NT2/D1 (cell line): Measurements from ENCODE around the gene NOC2L.
"Not testable (repeated sequence)": the region's sequence is repeated elsewhere in the genome, so short reads cannot be mapped to it uniquely, and the experiment has no call there.

Experiments used
- DNase-seq: peaks from one replicate; pipeline ENCODE4 v3.0.0-alpha.2; 2011; ENCODE audit warnings: low read depth, low spot score
- H3K27me3 ChIP-seq: 2 replicates; pipeline ENCODE4 v1.6.0; 2011; ENCODE audit warnings: mild to moderate bottlenecking; ENCODE audit not compliant: insufficient read length, insufficient read depth
- H3K36me3 ChIP-seq: 2 replicates; pipeline ENCODE4 v1.6.1; 2011; ENCODE audit warnings: mild to moderate bottlenecking, low read length, mixed read lengths; ENCODE audit not compliant: insufficient read depth, insufficient read length
- H3K4me1 ChIP-seq: 2 replicates; pipeline ENCODE4 v1.5.1; 2011; ENCODE audit not compliant: insufficient read depth, insufficient read length
- H3K4me3 ChIP-seq: 2 replicates; pipeline ENCODE4 v1.5.1; 2011; ENCODE audit warnings: low read depth; ENCODE audit not compliant: insufficient read length
- H3K9ac ChIP-seq: 2 replicates; pipeline ENCODE4 v1.6.0; 2011; ENCODE audit warnings: low read depth; ENCODE audit not compliant: insufficient read length
- H3K9me3 ChIP-seq: 2 replicates; pipeline ENCODE4 v1.5.1; 2011; ENCODE audit warnings: mild to moderate bottlenecking, low read length; ENCODE audit not compliant: insufficient read depth
- SUZ12 ChIP-seq: IDR thresholded peaks from 2 replicates; pipeline ENCODE4 v1.6.1; 2011; ENCODE audit not compliant: insufficient read length, insufficient read depth; ENCODE audit errors: extremely low read depth
- YY1 ChIP-seq: IDR thresholded peaks from 2 replicates; pipeline ENCODE4 v1.6.1; 2011; ENCODE audit not compliant: insufficient read length, insufficient read depth
- ZNF274 ChIP-seq: IDR thresholded peaks from 2 replicates; pipeline ENCODE4 v1.6.1; 2011; ENCODE audit warnings: mild to moderate bottlenecking, low read depth, low read length

Gene NOC2L

DNA sequence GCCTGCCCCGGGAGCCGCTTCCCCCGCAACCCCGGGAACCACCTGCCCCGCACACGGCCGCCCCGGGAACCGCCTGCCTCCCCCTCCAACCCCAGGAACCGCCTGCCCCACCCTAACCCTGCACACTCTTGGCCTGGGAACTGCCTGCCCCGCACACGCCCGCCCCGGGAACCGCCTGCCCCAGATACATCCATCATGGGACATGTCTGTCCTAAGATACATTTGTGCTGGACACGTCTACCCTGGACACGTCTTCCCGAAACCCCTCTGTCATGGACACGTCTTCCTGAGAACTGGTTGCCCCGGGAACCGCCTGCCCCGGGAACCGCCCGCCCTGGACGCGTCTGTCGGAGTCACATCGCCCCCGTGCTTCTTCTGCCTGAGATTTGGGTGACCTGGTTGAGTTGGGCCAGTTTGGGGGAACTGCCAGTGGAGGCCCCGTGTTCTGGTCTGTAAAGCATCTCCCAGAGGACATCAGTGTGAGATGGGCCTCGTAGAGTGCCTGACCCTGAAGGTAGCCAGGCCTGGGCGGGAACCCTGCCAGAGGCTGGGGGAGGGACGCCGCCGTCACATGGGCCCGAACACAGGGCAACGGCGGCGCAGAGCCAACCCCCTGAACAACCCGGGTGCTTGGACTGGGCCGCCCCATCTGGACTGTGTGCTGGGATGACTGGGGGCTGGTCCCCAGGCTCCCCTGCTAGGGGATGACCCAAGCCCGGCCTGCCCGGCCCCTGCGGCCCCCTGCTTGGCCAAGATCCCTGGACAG, 19.2 kb upstream of the NOC2L start:
- Histone ChIP-seq H3K36me3 (no peaks in the 10 kb centered on the region), H3K4me3 (no peak overlapping the region), H3K4me1 (peaks cover 2% of the 10 kb centered on the region), H3K9me3 (no peaks in the 10 kb centered on the region), H3K9ac (no peak overlapping the region), H3K27me3 (peaks cover 11% of the 10 kb centered on the region)
- no peak for DNase-seq
- TF ChIP-seq SUZ12 (no peak), YY1 (no peak), ZNF274 (no peak)

DNA sequence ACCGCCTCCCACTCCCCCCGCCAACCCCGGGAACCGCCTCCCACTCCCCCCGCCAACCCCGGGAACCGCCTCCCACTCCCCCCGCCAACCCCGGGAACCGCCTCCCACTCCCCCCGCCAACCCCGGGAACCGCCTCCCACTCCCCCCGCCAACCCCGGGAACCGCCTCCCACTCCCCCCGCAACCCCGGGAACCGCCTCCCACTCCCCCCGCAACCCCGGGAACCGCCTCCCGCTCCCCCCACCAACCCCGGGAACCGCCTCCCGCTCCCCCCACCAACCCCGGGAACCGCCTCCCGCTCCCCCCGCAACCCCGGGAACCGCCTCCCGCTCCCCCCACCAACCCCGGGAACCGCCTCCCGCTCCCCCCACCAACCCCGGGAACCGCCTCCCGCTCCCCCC, 17.7 kb upstream of the NOC2L start:
- H3K4me3 ChIP-seq, H3K36me3 ChIP-seq, H3K9me3 ChIP-seq, H3K4me1 ChIP-seq, H3K27me3 ChIP-seq, DNase-seq, H3K9ac ChIP-seq: not testable (repeated sequence)

DNA sequence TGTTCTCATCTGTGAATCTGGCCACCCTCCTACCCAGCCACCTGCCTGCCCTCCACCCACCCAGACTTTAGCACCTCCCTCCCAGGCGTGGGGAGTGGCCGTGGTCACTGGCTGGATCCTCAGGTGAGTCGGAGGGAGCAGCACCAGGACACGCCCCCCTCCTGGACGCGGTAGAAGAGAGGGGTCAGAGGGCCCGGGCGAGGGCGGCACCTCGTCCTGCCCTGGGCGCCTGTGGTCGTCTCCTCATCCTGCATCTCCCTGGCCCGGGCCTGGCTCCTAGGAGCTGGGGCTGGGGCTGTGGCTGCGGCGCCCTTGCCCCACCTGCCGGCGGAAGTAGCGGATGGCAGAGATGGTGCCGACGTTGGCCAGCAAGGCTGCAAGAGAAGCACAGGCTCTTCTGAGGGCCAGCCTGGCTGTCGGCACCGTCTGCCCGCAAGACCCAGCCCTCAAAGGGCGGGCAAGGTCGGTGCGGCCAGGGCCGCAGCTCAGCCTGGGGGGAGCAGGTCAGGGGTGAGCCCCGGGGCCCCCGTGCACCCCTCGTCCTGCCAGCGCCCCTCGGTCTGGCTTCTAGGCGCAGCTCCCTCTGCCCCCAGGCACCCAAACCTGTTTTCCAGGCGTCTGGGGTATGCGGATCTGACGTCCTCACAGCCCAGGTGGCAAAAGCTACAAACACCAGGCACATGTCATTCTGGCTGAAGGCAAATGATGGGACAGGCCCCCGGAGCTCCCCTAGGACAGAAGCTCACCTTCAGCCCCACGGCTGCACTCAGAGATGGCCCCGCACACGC, 17.0 kb upstream of the NOC2L start:
- DNase-seq, result no peak
- Histone ChIP-seq H3K36me3 (no peaks in the 10 kb centered on the region), H3K9ac (no peak overlapping the region), H3K4me3 (no peak overlapping the region), H3K27me3 (no peaks in the 10 kb centered on the region), H3K9me3 (no peaks in the 10 kb centered on the region), H3K4me1 (peaks cover 2% of the 10 kb centered on the region)
- TF ChIP-seq ZNF274 (no peak), YY1 (no peak), SUZ12 (no peak)

DNA sequence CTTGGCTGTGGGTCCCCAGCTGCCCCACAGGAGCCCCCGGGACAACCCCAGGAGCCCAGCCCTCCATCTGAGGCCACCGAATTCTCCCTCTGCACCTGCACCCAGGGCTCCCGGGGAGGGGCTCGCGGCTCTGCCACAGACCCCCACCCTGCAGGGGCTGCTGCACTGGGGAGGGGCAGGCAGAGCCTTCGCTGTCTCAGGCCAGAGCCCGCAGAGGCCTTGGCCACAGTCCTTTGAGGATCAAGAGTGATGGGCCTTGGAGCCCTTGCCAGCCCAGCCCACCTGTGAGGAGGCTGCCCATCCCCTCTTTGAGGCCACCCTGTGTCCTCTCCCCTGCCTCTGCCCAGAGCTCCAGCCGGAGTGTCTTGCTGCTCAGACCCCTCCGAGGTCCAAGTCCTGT, 16.3 kb upstream of the NOC2L start:
- H3K4me1 ChIP-seq, result peaks cover 3% of the 10 kb centered on the region
- H3K9ac ChIP-seq, result no peak overlapping the region
- H3K36me3 ChIP-seq, result no peaks in the 10 kb centered on the region

DNA sequence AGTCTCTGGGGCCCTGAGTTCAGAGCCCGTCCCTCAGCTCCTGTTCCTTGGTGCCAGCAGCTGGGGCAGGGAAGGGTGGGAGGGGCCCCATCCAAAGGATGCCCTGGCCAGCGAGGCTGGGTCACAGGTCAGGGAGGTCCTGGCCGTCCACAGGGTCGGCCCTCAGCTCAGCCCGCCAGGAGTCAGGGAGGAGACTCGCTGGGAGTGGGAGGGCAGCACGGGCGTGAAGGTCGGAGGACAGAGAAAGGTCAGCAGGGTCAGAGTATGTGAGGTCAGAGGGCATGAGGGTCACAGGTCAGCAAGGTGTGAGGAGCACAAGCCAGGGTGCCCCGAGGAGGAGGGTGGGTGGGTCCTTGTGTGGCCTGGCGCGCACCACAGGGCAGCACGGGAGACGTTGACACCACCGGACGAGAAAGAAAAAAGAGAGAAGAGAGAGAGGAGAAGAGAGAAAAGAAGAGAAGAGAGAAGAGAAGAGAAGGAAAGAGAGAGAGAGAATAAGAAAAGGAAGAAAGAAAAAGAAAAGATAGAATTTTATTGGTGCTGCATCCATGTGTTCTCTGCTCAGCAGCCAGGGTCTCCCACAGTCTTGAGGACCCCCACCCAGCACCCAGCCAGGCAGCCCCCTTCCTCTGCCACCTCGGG, 15.8 kb upstream of the NOC2L start:
- H3K27me3 ChIP-seq, result no peaks in the 10 kb centered on the region
- no peak for TF ChIP-seq SUZ12
- no peak overlapping the region for H3K9ac ChIP-seq
- no peak overlapping the region for H3K4me3 ChIP-seq
- peaks cover 6% of the 10 kb centered on the region for H3K4me1 ChIP-seq
- no peaks in the 10 kb centered on the region for H3K36me3 ChIP-seq
- no peak for DNase-seq
- H3K9me3 ChIP-seq, result no peaks in the 10 kb centered on the region

More for the DNA sequence above, 16.3 kb upstream of the NOC2L start:
- H3K27me3 ChIP-seq, result no peaks in the 10 kb centered on the region
- H3K4me3 ChIP-seq, result no peak overlapping the region
- H3K9me3 ChIP-seq, result no peaks in the 10 kb centered on the region
- no peak for TF ChIP-seq SUZ12
- no peak for TF ChIP-seq ZNF274
- no peak for TF ChIP-seq YY1
- DNase-seq, result no peak

DNA sequence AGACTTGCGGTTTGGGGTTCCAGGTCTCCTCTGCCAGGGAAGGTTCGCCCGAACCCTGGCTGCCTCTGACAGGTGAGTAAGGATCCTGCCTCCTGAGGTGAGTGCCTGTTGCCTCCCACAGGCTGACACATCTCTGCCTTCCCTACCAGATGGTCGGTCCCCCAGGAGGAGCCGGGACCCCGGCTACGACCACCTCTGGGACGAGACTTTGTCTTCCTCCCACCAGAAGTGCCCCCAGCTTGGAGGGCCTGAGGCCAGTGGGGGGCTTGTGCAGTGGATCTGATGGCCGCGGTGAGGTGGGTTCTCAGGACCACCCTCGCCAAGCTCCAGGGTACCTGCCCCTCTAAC, 15.2 kb upstream of the NOC2L start:
- H3K4me3 ChIP-seq, result no peak overlapping the region
- DNase-seq, result no peak
- peaks cover 4% of the 10 kb centered on the region for H3K27me3 ChIP-seq
- no peaks in the 10 kb centered on the region for H3K36me3 ChIP-seq
- TF ChIP-seq YY1 (no peak), ZNF274 (no peak), SUZ12 (no peak)
- peaks cover 6% of the 10 kb centered on the region for H3K4me1 ChIP-seq
- no peaks in the 10 kb centered on the region for H3K9me3 ChIP-seq
- H3K9ac ChIP-seq, result no peak overlapping the region

DNA sequence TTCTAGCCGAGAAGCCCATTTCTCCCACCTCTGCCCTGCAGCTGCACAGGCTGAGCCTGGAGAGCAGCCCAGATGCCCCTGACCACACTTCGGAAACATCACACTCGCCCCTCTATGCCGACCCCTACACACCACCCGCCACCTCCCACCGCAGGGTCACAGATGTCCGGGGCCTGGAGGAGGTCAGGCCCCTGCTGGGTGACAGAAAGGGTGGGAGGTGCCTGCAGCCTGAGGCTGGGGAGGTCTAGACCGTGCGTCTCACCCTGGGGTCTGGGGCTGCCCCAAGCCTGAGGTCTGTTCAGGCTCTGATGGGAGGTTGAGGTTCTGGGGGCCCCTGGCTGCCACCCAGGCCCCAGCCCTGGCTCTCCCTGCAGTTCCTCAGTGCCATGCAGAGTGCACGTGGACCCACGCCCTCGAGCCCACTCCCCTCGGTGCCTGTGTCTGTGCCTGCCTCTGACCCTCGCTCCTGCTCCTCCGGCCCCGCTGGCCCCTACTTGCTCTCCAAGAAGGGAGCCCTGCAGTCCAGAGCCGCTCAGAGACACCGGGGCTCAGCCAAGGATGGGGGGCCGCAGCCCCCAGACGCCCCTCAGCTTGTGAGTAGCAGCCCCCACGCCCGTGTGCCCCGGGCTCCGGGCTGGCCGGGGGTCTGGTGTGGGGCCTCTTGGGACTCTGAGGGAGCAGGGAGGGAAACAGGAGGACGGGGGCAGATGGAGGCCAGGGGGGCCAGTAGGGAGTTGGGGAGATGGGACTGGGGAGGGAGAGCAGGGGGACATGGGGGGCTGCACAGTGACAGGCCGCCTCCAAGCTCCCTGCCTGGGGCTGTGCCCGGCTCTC, 14.6 kb upstream of the NOC2L start:
- no peaks in the 10 kb centered on the region for H3K36me3 ChIP-seq
- peaks cover 6% of the 10 kb centered on the region for H3K4me1 ChIP-seq
- H3K4me3 ChIP-seq, result no peak overlapping the region
- H3K9ac ChIP-seq, result no peak overlapping the region
- TF ChIP-seq ZNF274 (no peak), SUZ12 (no peak), YY1 (no peak)
- no peak for DNase-seq
- peaks cover 9% of the 10 kb centered on the region for H3K27me3 ChIP-seq
- no peaks in the 10 kb centered on the region for H3K9me3 ChIP-seq
